WERI-Rb-1 (cell line): ENCODE results near the gene MAP2K2.
"Not testable (repeated sequence)": the region's sequence is repeated elsewhere in the genome, so short reads cannot be mapped to it uniquely, and the experiment has no call there.

Experiments used
- DNase-seq: peaks from one replicate; pipeline ENCODE4 v3.0.0-alpha.2; 2020
- H3K27ac ChIP-seq: fragments of 250-450 bp; sonication (Bioruptor Pico); 2 replicates; pipeline ENCODE4 v1.5.1; 2020; ENCODE audit warnings: mild to moderate bottlenecking, moderate library complexity
- H3K27me3 ChIP-seq: fragments of 250-450 bp; sonication (Bioruptor Pico); 2 replicates; pipeline ENCODE4 v1.5.1; 2021; ENCODE audit warnings: mild to moderate bottlenecking, low read depth, moderate library complexity; ENCODE audit not compliant: insufficient read depth, severe bottlenecking
- H3K36me3 ChIP-seq: fragments of 250-450 bp; sonication (Bioruptor Pico); 2 replicates; pipeline ENCODE4 v1.5.1; 2020; ENCODE audit warnings: mild to moderate bottlenecking, moderate library complexity
- H3K4me3 ChIP-seq: 2 replicates; pipeline ENCODE4 v1.5.1; 2011; ENCODE audit warnings: low read depth, mild to moderate bottlenecking, control low read depth, low read length
- H3K9me3 ChIP-seq: fragments of 250-450 bp; sonication (Bioruptor Pico); 2 replicates; pipeline ENCODE4 v1.5.1; 2021; ENCODE audit warnings: mild to moderate bottlenecking, moderate library complexity; ENCODE audit not compliant: severe bottlenecking
- TF ChIP-seq, protein P1 (sequence below): IDR thresholded peaks from 2 replicates; pipeline ENCODE4 v1.5.1; 2011; ENCODE audit warnings: low read depth, mild to moderate bottlenecking, control low read depth, inconsistent platforms, low read length

MAP2K2 gene

DNA sequence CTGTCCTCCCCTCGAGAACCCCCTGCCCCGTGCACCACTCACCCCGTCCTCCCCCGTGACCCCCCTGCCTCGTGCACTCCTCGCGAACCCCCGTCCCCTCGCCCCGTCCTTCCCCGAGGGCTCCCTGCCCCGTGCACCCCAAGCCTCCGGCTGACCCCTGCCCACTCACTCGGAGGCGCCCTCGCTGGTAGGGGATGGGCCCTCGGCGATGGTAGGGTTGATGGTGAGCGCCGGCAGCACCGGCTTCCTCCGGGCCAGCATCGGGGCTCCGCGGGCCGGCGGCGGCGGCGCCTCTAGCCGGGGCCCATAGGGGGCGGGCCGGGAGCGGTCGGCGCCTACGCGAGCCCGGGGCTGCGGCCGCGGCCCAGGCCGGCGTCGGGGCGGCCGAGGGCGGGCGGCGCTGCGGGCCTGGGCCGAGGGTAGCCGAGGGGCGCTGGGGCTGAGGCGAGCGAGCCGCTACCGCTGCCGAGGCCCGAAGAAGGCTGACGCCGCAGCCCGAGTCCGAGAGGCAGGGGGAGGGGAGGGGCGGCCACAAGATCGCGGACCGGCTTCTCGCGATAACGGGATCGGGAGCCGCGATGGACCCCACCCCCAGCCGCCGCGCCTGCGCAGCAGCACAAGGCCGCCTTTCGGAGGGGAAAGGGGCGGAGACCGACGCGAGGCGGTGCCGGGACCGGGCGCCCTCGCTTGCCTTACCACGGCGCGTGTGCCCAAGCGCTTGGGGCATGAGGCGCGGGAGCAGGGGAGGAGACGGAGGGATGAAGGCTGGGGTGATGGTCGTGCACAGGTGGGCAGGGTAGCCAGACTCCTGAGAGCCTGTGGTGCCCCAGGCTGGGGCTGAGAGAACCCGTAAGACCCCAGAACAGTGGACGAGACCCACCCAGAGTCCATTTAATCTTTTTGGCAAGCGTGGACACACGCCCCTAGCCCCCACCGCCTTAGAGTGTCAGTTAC lies at the start of gene MAP2K2:
TSS of gene MAP2K2 (minus strand) at position 508 of the 954 bp plus-strand sequence. CDS start at position 261, 247 bp downstream.
- peak within 1 kb of the TSS; percentile 81 for H3K4me3 ChIP-seq
- no peaks in the 10 kb centered on the region for H3K27me3 ChIP-seq
- no peaks in the 10 kb centered on the region for H3K9me3 ChIP-seq
- TF ChIP-seq, protein P1, sequence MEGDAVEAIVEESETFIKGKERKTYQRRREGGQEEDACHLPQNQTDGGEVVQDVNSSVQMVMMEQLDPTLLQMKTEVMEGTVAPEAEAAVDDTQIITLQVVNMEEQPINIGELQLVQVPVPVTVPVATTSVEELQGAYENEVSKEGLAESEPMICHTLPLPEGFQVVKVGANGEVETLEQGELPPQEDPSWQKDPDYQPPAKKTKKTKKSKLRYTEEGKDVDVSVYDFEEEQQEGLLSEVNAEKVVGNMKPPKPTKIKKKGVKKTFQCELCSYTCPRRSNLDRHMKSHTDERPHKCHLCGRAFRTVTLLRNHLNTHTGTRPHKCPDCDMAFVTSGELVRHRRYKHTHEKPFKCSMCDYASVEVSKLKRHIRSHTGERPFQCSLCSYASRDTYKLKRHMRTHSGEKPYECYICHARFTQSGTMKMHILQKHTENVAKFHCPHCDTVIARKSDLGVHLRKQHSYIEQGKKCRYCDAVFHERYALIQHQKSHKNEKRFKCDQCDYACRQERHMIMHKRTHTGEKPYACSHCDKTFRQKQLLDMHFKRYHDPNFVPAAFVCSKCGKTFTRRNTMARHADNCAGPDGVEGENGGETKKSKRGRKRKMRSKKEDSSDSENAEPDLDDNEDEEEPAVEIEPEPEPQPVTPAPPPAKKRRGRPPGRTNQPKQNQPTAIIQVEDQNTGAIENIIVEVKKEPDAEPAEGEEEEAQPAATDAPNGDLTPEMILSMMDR, result no peak
- H3K36me3 ChIP-seq, result peaks cover 18% of the 10 kb centered on the region
- peak; percentile 93 for DNase-seq
- H3K27ac ChIP-seq, result peak within 1 kb of the TSS; percentile 64

DNA sequence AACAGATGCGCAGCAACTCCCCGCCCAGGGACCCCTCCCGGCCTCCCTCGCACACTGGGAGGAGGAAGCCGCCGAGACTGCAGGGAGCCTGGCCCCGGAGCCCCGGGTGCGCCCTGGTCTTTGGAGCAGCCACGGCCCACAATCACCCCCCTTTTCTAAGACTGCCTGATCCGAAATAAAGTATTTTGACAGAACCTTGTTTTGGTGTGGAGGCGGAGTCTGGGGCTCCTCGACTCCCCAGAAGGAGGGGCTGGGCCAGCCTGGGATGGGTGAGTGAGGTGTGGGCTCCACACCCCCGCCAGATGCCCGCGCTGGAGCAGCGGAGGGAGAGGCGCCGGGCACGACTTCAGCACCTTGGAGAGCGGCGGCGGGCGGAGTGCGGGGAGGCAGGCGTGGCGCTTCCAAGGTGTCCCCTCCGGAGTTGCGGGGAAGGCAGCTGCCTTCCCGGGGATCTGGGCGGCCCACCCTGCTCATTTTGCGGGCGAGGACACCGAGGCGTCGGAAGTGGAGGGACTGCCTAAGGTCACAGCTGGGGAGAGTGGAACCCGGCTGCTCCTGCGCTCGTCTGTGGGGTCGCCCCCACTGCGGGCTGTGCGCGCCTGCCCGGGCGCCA lies 49.0 kb upstream of the MAP2K2 start:
- H3K9me3 ChIP-seq, result no peaks in the 10 kb centered on the region
- no peak overlapping the region for H3K27ac ChIP-seq
- TF ChIP-seq, protein P1, result no peak
- no peaks in the 10 kb centered on the region; the same call in 1 of the 2 replicates for H3K36me3 ChIP-seq
- peak overlapping the region; percentile 55 for H3K4me3 ChIP-seq
- peak; percentile 60 for DNase-seq
- H3K27me3 ChIP-seq, result no peaks in the 10 kb centered on the region

GRCh38 chr19:4171676-4172075 lies 47.8 kb upstream of the MAP2K2 start:
- no peaks in the 10 kb centered on the region for H3K9me3 ChIP-seq
- no peak overlapping the region for H3K4me3 ChIP-seq
- TF ChIP-seq, protein P1, result no peak
- no peak for DNase-seq
- H3K27ac ChIP-seq, result no peak overlapping the region
- H3K27me3 ChIP-seq, result no peaks in the 10 kb centered on the region
- H3K36me3 ChIP-seq, result no peaks in the 10 kb centered on the region; the same call in 1 of the 2 replicates

DNA sequence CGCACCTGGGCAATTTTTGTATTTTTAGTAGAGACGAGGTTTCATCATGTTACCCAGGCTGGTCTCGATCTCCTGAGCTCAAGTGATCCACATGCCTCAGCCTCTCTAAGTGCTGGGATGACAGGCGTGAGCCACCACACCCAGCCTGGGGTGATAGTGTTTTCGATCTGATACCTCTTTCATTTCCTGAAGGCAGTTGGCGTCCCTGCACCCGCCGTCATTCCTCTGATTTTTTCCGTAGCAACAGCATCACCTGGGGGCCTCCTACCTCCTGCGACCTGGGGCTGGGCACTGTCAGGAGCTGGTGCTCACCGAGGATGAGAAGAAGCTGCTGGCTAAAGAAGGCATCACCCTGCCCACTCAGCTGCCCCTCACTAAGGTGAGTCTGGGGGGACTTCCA lies 40.3 kb upstream of the MAP2K2 start:
- no peak overlapping the region for H3K4me3 ChIP-seq
- no peak overlapping the region for H3K27ac ChIP-seq
- no peaks in the 10 kb centered on the region for H3K27me3 ChIP-seq
- H3K36me3 ChIP-seq, result no peaks in the 10 kb centered on the region
- no peaks in the 10 kb centered on the region for H3K9me3 ChIP-seq
- TF ChIP-seq, protein P1, result no peak
- no peak for DNase-seq

DNA sequence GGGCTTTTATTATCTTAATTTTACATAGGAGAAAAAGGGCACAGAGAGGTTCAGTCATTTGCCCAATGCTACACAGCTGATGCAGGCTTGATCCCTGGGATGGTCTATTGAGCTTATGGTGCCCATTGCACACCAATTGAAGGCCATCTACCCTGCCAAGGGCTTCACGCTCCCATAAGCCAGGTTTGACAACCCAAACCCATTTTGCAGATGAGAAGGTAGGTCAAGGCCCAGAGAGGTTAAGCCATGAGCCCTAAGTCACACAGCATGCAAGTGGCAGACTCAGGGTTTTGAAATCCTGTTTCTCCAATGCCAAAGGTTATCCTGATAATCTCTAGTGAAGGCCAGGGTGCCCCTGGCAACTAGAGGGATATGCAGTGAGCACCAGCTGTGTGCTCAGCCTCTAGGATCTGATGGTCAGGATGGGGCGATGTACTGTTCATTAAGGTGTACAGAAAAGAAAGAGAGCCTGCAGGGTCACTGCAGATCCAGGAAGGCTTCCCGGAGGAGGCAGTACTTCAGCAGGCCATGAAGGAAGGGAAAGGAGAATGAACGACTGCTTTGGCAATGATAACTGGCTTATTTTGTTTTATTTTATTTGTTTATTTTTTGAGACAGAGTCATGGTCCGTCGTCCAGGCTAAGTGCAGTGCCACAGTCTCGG lies 37.6 kb upstream of the MAP2K2 start:
- TF ChIP-seq, protein P1, result no peak
- H3K4me3 ChIP-seq, result no peak overlapping the region
- no peaks in the 10 kb centered on the region for H3K27me3 ChIP-seq
- no peak overlapping the region for H3K27ac ChIP-seq
- DNase-seq, result no peak
- no peaks in the 10 kb centered on the region for H3K36me3 ChIP-seq
- H3K9me3 ChIP-seq, result no peaks in the 10 kb centered on the region

GRCh38 chr19:4157971-4158370 lies 34.0 kb upstream of the MAP2K2 start:
- H3K9me3 ChIP-seq, H3K36me3 ChIP-seq, H3K4me3 ChIP-seq, H3K27ac ChIP-seq, DNase-seq, H3K27me3 ChIP-seq: not testable (repeated sequence)
